Keratinocyte (primary cell): Measurements from ENCODE around the gene FKBP1A. TPM values are rescaled to one million over a fixed set of nuclear protein-coding genes. Genes with fewer than 3 reads are reported as not detected.
A peak's percentile ranks its signal among the peaks of the same experiment; 100 is the strongest.

ENCODE experiments used
- DNase-seq: peaks from one replicate; pipeline ENCODE4 v3.0.0-alpha.2; 2011; ENCODE audit warnings: low read depth, missing footprints, low spot score
- FAIRE-seq: peaks from 2 replicates; lab custom pipeline; 2011; peaks lifted over from hg19 to GRCh38; lab: Jason Lieb, UNC
- H2AFZ ChIP-seq: 2 replicates; pipeline ENCODE4 v1.6.0; 2012; ENCODE audit warnings: low read length, control low read depth, inconsistent platforms; ENCODE audit not compliant: control insufficient read depth
- H3K27ac ChIP-seq: 2 replicates; pipeline ENCODE4 v1.5.1; 2011; ENCODE audit warnings: low read length; ENCODE audit not compliant: control insufficient read depth, insufficient read depth
- H3K27me3 ChIP-seq: 3 replicates; pipeline ENCODE4 v1.6.0; 2011; ENCODE audit warnings: low read length; ENCODE audit not compliant: control insufficient read depth, insufficient read depth; ENCODE audit errors: extremely low read depth
- H3K36me3 ChIP-seq, 2 experiments: 2 replicates in 1 of 2; 3 replicates in 1 of 2; pipeline ENCODE4 v1.5.1; 2011; ENCODE audit warnings: low read length in 2 of 2, mild to moderate bottlenecking in 1 of 2; ENCODE audit not compliant: control insufficient read depth in 2 of 2, insufficient read depth in 2 of 2; ENCODE audit errors: extremely low read depth in 1 of 2
- H3K4me1 ChIP-seq: 3 replicates; pipeline ENCODE4 v1.5.1; 2011; ENCODE audit warnings: low read length; ENCODE audit not compliant: control insufficient read depth, insufficient read depth; ENCODE audit errors: extremely low read depth
- H3K4me2 ChIP-seq: 3 replicates; pipeline ENCODE4 v1.6.0; 2011; ENCODE audit warnings: low read depth, low read length; ENCODE audit not compliant: control insufficient read depth, insufficient read depth; ENCODE audit errors: extremely low read depth
- H3K4me3 ChIP-seq, 3 experiments: fragments of 200-600 bp in 1 of 3; sonication (generic) in 1 of 3; 2 replicates in 2 of 3; 3 replicates in 1 of 3; pipeline ENCODE4 v1.5.1; 2011 to 2016; ENCODE audit warnings: low read length in 3 of 3, mild to moderate bottlenecking in 3 of 3, control low read depth in 2 of 3, inconsistent platforms in 1 of 3, low read depth in 1 of 3, mixed read lengths in 1 of 3, mixed run types in 1 of 3, moderate library complexity in 1 of 3; ENCODE audit not compliant: control insufficient read depth in 2 of 3, insufficient read depth in 2 of 3; ENCODE audit errors: extremely low read depth in 1 of 3
- H3K79me2 ChIP-seq: 2 replicates; pipeline ENCODE4 v1.6.0; 2012; ENCODE audit warnings: low read length; ENCODE audit not compliant: control insufficient read depth, insufficient read depth
- H3K9ac ChIP-seq: 3 replicates; pipeline ENCODE4 v1.6.0; 2011; ENCODE audit warnings: low read length; ENCODE audit not compliant: control insufficient read depth, insufficient read depth; ENCODE audit errors: extremely low read depth
- H3K9me1 ChIP-seq: 3 replicates; pipeline ENCODE4 v1.6.0; 2011; ENCODE audit warnings: low read length; ENCODE audit not compliant: control insufficient read depth, insufficient read depth; ENCODE audit errors: extremely low read depth
- H3K9me3 ChIP-seq: 2 replicates; pipeline ENCODE4 v1.5.1; 2012; ENCODE audit warnings: low read depth, low read length; ENCODE audit not compliant: control insufficient read depth
- H4K20me1 ChIP-seq: 3 replicates; pipeline ENCODE4 v1.6.0; 2011; ENCODE audit warnings: low read length; ENCODE audit not compliant: control insufficient read depth, insufficient read depth; ENCODE audit errors: extremely low read depth
- EZH2 ChIP-seq: IDR thresholded peaks from one replicate; pipeline ENCODE4 v1.6.1; 2012; ENCODE audit warnings: inconsistent platforms, mild to moderate bottlenecking, low read length, moderate library complexity
- dilution Hi-C: fragments of 300-500 bp; cut with MboI; formaldehyde crosslinking; loops from one replicate; pipeline ENCODE4 v1.7.0; 2020; ENCODE audit warnings: low sequenced_read_pairs; ENCODE audit not compliant: extremely low pct_ligation_motif_present
- polyA plus RNA-seq, 5 experiments: library from polyadenylated mRNA; depleted of rRNA in 3 of 5; stranded (reverse) in 3 of 5; stranded (forward) in 1 of 5; unstranded in 1 of 5; fragments of >200 nt; gene quantifications; 1 replicate in 1 of 5; 2 replicates in 3 of 5; 3 replicates in 1 of 5; pipeline versions ENCODE4 v1.2.1 to v1.2.3, GENCODE V29; 2011 to 2012; ENCODE audit warnings: missing spikeins in 2 of 5, low read depth in 1 of 5, low replicate concordance in 1 of 5
- TF ChIP-seq, protein P1 (sequence below), 3 experiments: IDR thresholded peaks in 1 of 3; conservative IDR thresholded peaks in 1 of 3; optimal IDR thresholded peaks in 1 of 3; 2 replicates in 2 of 3; 3 replicates in 1 of 3; pipeline versions ENCODE3 to v1.5.1; 2011; ENCODE audit warnings: low read length in 3 of 3, mild to moderate bottlenecking in 3 of 3, moderate library complexity in 2 of 3, control low read depth in 1 of 3, inconsistent platforms in 1 of 3; ENCODE audit not compliant: insufficient read depth in 2 of 3; ENCODE audit errors: extremely low read depth in 1 of 3

FKBP1A gene
- polyA plus RNA-seq, 1 donor (not counting 4 experiments of a cell fraction or from before 2014, with no cell fraction given): 1,010 TPM

DNA sequence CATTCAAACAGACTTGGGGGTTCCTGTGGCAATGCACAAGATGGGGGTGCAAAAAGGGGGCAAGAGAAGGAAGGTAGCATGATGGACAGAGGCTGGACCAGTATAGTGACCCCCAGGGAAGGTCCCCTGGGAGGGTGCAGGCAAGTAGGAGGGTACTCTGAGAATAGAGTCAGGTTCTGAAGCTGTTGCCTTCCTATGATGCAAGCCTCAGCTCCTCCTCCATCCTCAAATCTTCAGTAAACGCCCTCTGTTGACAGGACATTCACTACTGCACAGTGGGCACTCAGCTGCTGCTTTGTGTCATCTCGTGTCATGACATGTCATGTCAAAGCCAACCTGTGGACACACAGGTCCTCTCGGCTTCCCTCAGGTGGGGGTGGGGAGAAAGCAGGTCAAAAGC lies 58.1 kb downstream of the FKBP1A start:
- DNase-seq: no peak
- peak; percentile 95 for FAIRE-seq
- dilution Hi-C loops: no loop called here
- H4K20me1 ChIP-seq: peaks cover 5% of the 10 kb centered on the region
- peak overlapping the region; percentile 35 for H3K9ac ChIP-seq
- no peaks in the 10 kb centered on the region for H3K9me3 ChIP-seq
- H2AFZ ChIP-seq: no peak overlapping the region
- peak overlapping the region; percentile 55 for H3K27ac ChIP-seq
- no peaks in the 10 kb centered on the region for H3K27me3 ChIP-seq
- peaks cover 34% of the 10 kb centered on the region for H3K79me2 ChIP-seq
- peaks cover 3% of the 10 kb centered on the region for H3K9me1 ChIP-seq
- TF ChIP-seq EZH2: no peak
- TF ChIP-seq, protein P1, sequence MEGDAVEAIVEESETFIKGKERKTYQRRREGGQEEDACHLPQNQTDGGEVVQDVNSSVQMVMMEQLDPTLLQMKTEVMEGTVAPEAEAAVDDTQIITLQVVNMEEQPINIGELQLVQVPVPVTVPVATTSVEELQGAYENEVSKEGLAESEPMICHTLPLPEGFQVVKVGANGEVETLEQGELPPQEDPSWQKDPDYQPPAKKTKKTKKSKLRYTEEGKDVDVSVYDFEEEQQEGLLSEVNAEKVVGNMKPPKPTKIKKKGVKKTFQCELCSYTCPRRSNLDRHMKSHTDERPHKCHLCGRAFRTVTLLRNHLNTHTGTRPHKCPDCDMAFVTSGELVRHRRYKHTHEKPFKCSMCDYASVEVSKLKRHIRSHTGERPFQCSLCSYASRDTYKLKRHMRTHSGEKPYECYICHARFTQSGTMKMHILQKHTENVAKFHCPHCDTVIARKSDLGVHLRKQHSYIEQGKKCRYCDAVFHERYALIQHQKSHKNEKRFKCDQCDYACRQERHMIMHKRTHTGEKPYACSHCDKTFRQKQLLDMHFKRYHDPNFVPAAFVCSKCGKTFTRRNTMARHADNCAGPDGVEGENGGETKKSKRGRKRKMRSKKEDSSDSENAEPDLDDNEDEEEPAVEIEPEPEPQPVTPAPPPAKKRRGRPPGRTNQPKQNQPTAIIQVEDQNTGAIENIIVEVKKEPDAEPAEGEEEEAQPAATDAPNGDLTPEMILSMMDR (optimal IDR thresholded peaks at IDR 0.05 in 1 of 3, IDR thresholded peaks at IDR 0.05 in 1 of 3, conservative IDR thresholded peaks at IDR 0.05 in 1 of 3; ENCODE audit: extremely low read depth in 1 of 3, insufficient read depth in 2 of 3, low read length in 3 of 3): peak; percentile 35 to 67 (median 45)
- peaks cover 49% of the 10 kb centered on the region for H3K4me1 ChIP-seq
- peak overlapping the region; percentile 73 for H3K4me2 ChIP-seq
- H3K4me3 ChIP-seq: peak overlapping the region in 2 of 3 experiments; percentile 36 to 41
- H3K36me3 ChIP-seq: peaks cover 3 to 16% of the 10 kb centered on the region in 2 experiments

DNA sequence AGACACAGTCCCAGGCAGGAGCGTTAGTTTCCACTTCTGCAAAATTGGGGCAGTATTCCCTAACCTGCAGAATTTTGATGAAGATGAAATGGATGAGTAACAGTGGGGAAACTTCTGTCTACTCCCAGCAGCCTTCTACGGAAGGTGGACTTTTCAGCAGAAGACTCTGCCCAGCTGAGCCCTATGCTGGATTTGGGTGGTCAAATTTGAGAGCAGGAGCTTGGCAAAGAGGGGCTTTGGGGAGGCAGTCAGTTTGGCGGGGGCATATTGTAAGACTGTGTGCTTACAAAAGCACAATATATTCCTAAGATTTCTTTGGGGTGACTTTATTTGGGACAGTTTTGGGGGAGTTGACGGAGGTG lies 58.5 kb downstream of the FKBP1A start:
- Histone ChIP-seq H3K4me2 (peak overlapping the region; percentile 73), H3K36me3 (peaks cover 3 to 16% of the 10 kb centered on the region in 2 experiments), H3K27ac (peak overlapping the region; percentile 55), H3K4me1 (peaks cover 53% of the 10 kb centered on the region), H3K9me1 (peaks cover 3% of the 10 kb centered on the region), H4K20me1 (peaks cover 5% of the 10 kb centered on the region), H2AFZ (no peak overlapping the region), H3K79me2 (peaks cover 38% of the 10 kb centered on the region), H3K4me3 (no peak overlapping the region), H3K27me3 (no peaks in the 10 kb centered on the region), H3K9me3 (no peaks in the 10 kb centered on the region), H3K9ac (no peak overlapping the region)
- no peak for FAIRE-seq
- dilution Hi-C loops: no loop called here
- no peak for DNase-seq
- TF ChIP-seq, protein P1 (optimal IDR thresholded peaks at IDR 0.05 in 1 of 3, IDR thresholded peaks at IDR 0.05 in 1 of 3, conservative IDR thresholded peaks at IDR 0.05 in 1 of 3; ENCODE audit: extremely low read depth in 1 of 3, insufficient read depth in 2 of 3, low read length in 3 of 3): no peak
- no peak for TF ChIP-seq EZH2
